B cell (primary cell): ENCODE results near the gene SNRPD3. TPM values are rescaled to one million over a fixed set of nuclear protein-coding genes. Genes with fewer than 3 reads are reported as not detected.
"Not testable (repeated sequence)": the region's sequence is repeated elsewhere in the genome, so short reads cannot be mapped to it uniquely, and the experiment has no call there.

Source experiments
- ATAC-seq: fragments of 200-7000 bp; cut with Tn5 transposase; one replicate; pipeline ENCODE4 v1.10.0; 2021; ENCODE audit warnings: low read depth, mild to moderate bottlenecking, moderate number of reproducible peaks, moderate library complexity
- CTCF ChIA-PET: fragments of 350-600 bp; sonication (Branson Sonifier 250); formaldehyde crosslinking; loops from one replicate; lab custom pipeline; 2021; ENCODE audit warnings: antibody characterized with exemption, inconsistent platforms; lab: Charles Lee
- POLR2A ChIA-PET: fragments of 350-600 bp; sonication (Branson Sonifier 250); formaldehyde crosslinking; loops from one replicate; lab custom pipeline; 2021; ENCODE audit warnings: antibody characterized with exemption; lab: Charles Lee
- DNase-seq: peaks from one replicate; pipeline ENCODE4 v3.0.0; 2013
- H2AFZ ChIP-seq: 2 replicates; pipeline ENCODE4 v1.6.1; 2012; ENCODE audit warnings: mild to moderate bottlenecking, low read depth, low read length; ENCODE audit not compliant: insufficient read depth, poor library complexity, severe bottlenecking
- H3K27ac ChIP-seq, 2 donors: 1 replicate in 1 of 2; 2 replicates in 1 of 2; pipeline ENCODE4 v1.5.1; 2012 to 2013; ENCODE audit warnings: low read length in 2 of 2, mild to moderate bottlenecking in 2 of 2, moderate library complexity in 1 of 2
- H3K27me3 ChIP-seq, 4 experiments: fragments of 200-600 bp in 1 of 4; sonication (generic) in 1 of 4; replicated peaks in 1 of 4; 1 replicate in 2 of 4; 2 replicates in 2 of 4; pipeline versions ENCODE4 v1.6.1 to v1.7.0; 2013 to 2016; ENCODE audit warnings: low read length in 3 of 4, mild to moderate bottlenecking in 2 of 4, mixed read lengths in 1 of 4, moderate library complexity in 1 of 4; ENCODE audit not compliant: insufficient read depth in 4 of 4, control insufficient read depth in 3 of 4; ENCODE audit errors: control extremely low read depth in 1 of 4
- H3K36me3 ChIP-seq, 2 experiments: replicated peaks in 1 of 2; 1 replicate in 1 of 2; 2 replicates in 1 of 2; pipeline versions ENCODE4 v1.6.1 to v1.7.1; 2013; ENCODE audit warnings: low read length in 1 of 2; ENCODE audit not compliant: insufficient read depth in 2 of 2, control insufficient read depth in 1 of 2; ENCODE audit errors: control extremely low read depth in 1 of 2, extremely low read depth in 1 of 2
- H3K4me1 ChIP-seq, 2 donors: fragments of 200-600 bp in 1 of 2; sonication (generic) in 1 of 2; 1 replicate in 1 of 2; 2 replicates in 1 of 2; pipeline versions ENCODE4 v1.5.1 to v1.6.1; 2013 to 2017; ENCODE audit warnings: low read length in 2 of 2; ENCODE audit not compliant: control insufficient read depth in 2 of 2, insufficient read depth in 2 of 2
- H3K4me2 ChIP-seq: replicated peaks from 2 replicates; pipeline ENCODE3; 2012; ENCODE audit warnings: mild to moderate bottlenecking, low read depth, low read length; ENCODE audit not compliant: poor library complexity, severe bottlenecking
- H3K4me3 ChIP-seq, 5 experiments: fragments of 200-600 bp in 1 of 5; sonication (generic) in 1 of 5; 1 replicate in 3 of 5; 2 replicates in 2 of 5; pipeline versions ENCODE4 v1.5.1 to v1.7.0; 2011 to 2016; ENCODE audit warnings: low read length in 4 of 5, mild to moderate bottlenecking in 4 of 5, low read depth in 2 of 5, control low read depth in 1 of 5, moderate library complexity in 1 of 5; ENCODE audit not compliant: insufficient read depth in 1 of 5; ENCODE audit errors: control extremely low read depth in 1 of 5, extremely low read depth in 1 of 5
- H3K79me2 ChIP-seq: fragments of 200-600 bp; sonication (generic); one replicate; pipeline ENCODE4 v1.6.0; 2016; ENCODE audit warnings: low read length; ENCODE audit not compliant: control insufficient read depth, insufficient read depth
- H3K9ac ChIP-seq: fragments of 200-600 bp; sonication (generic); 2 replicates; pipeline ENCODE4 v1.6.1; 2017; ENCODE audit warnings: mild to moderate bottlenecking, low read length, moderate library complexity
- H3K9me3 ChIP-seq, 3 donors: one replicate each; pipeline versions ENCODE4 v1.6.1 to v1.7.1; 2013; ENCODE audit warnings: low read length in 2 of 3; ENCODE audit not compliant: control insufficient read depth in 2 of 3, insufficient read depth in 1 of 3; ENCODE audit errors: control extremely low read depth in 1 of 3
- H4K20me1 ChIP-seq: 2 replicates; pipeline ENCODE4 v1.6.0; 2012; ENCODE audit warnings: mild to moderate bottlenecking, low read length; ENCODE audit not compliant: insufficient read depth, control insufficient read depth, poor library complexity, severe bottlenecking
- H3K27ac Mint-ChIP-seq: one replicate; pipeline ENCODE4 v1.8.0; 2021; ENCODE audit warnings: mixed read lengths
- H3K27me3 Mint-ChIP-seq: one replicate; pipeline ENCODE4 v1.8.0; 2021; ENCODE audit warnings: mixed read lengths
- H3K4me1 Mint-ChIP-seq: one replicate; pipeline ENCODE4 v1.8.0; 2021; ENCODE audit warnings: mixed read lengths
- H3K4me3 Mint-ChIP-seq: one replicate; pipeline ENCODE4 v1.8.0; 2021; ENCODE audit warnings: mixed read lengths
- H3K9me3 Mint-ChIP-seq: one replicate; pipeline ENCODE4 v1.8.0; 2022; ENCODE audit warnings: mixed read lengths; ENCODE audit not compliant: insufficient read depth
- CTCF ChIP-seq: fragments of 200-600 bp; IDR thresholded peaks from one replicate; pipeline ENCODE4 v1.8.0; 2022; ENCODE audit warnings: antibody characterized with exemption, mild to moderate bottlenecking
- EZH2 ChIP-seq: IDR thresholded peaks from 2 replicates; pipeline ENCODE4 v1.6.1; 2012; ENCODE audit warnings: borderline replicate concordance, low read depth, mild to moderate bottlenecking, moderate library complexity, low read length; ENCODE audit not compliant: insufficient read depth, poor library complexity, severe bottlenecking
- WGBS: methylation state at CpG from one replicate; pipeline ENCODE4 v1.1.5; 2013; ENCODE audit warnings: missing lambda C conversion rate; ENCODE audit not compliant: insufficient coverage; 5-methylcytosine and 5-hydroxymethylcytosine counted together
- intact Hi-C: fragments of 100-400 bp; cut with micrococcal nuclease; formaldehyde crosslinking; loops from one replicate; pipeline ENCODE4 v1.10.0; 2022
- polyA plus RNA-seq: library from polyadenylated mRNA; depleted of rRNA; stranded (reverse); fragments of >200 nt; gene quantifications from 2 replicates; pipeline ENCODE4 v1.2.3, GENCODE V29; 2012
- total RNA-seq, 2 donors: library from RNA; stranded (reverse); fragments of 120-200 nt in 1 of 2; gene quantifications; 1 replicate in 1 of 2; 2 replicates in 1 of 2; pipeline versions ENCODE4 v1.2.3 to v1.2.4, GENCODE V29; 2013 to 2022

SNRPD3 gene
- total and polyA plus RNA-seq, 2 donors (not counting 1 experiment from before 2014, with no cell fraction given), result 76.7 to 165 TPM

- TF ChIP-seq CTCF (no peak), EZH2 (no peak)
- H3K36me3 ChIP-seq, result peaks cover 7 to 61% of the 10 kb centered on the region in 2 experiments
- peaks cover 87% of the 10 kb centered on the region for H3K79me2 ChIP-seq
- peaks cover 67% of the 10 kb centered on the region for H3K4me1 Mint-ChIP-seq
- no peaks in the 10 kb centered on the region for H3K9me3 ChIP-seq
- ATAC-seq (no peak), DNase-seq (no peak)
- H3K27ac Mint-ChIP-seq, result peak overlapping the region; percentile 91
- H3K4me1 ChIP-seq, result peaks cover 41 to 55% of the 10 kb centered on the region in 2 donors
- intact Hi-C loops, result loop anchor here (10.0 kb wide), 2 partner anchors 746 to 1406 kb away; partner anchors contain the start of genes RAB36 and RSPH14
- no peaks in the 10 kb centered on the region for H3K27me3 Mint-ChIP-seq
- H3K9me3 Mint-ChIP-seq, result no peaks in the 10 kb centered on the region
- peak overlapping the region; percentile 41 for H3K9ac ChIP-seq
- H3K4me2 ChIP-seq, result peak overlapping the region; percentile 83
- H3K4me3 Mint-ChIP-seq, result peak overlapping the region; percentile 52
- peak overlapping the region in 1 of 5 experiments; percentile 16 for H3K4me3 ChIP-seq
- CTCF ChIA-PET, result interaction anchor here (0.7 to 2.6 kb wide), 3 partner anchors 24 to 133 kb away, joined by 3 to 8 read pairs (median 7); no protein-coding TSS in a partner anchor
- 57% methylated on average over 6 of the region's 6 CpGs for WGBS
- no peak overlapping the region for H2AFZ ChIP-seq
- peak overlapping the region; percentile 87 to 96 for H3K27ac ChIP-seq
- peaks cover 74% of the 10 kb centered on the region for H4K20me1 ChIP-seq
- POLR2A ChIA-PET, result interaction anchor here (0.5 to 0.7 kb wide), 2 partner anchors 10 kb away, joined by 3 to 7 read pairs; no protein-coding TSS in a partner anchor
- H3K27me3 ChIP-seq, result no peaks in the 10 kb centered on the region
Observed at GRCh38 chr22:24550902-24551435, 4.8 kb upstream of the SNRPD3 start.

- peak overlapping the region; percentile 96 for H3K27ac Mint-ChIP-seq
- not testable (repeated sequence) for H3K27me3 ChIP-seq, H2AFZ ChIP-seq, H3K9me3 ChIP-seq, H3K27me3 Mint-ChIP-seq, H3K9me3 Mint-ChIP-seq
- peak overlapping the region; percentile 75 to 99 (median 96) for H3K4me3 ChIP-seq
- ATAC-seq (peak; percentile 32), DNase-seq (peak; percentile 65)
- 38% methylated on average over 4 of the region's 10 CpGs for WGBS
- POLR2A ChIA-PET, result interaction anchor here (0.7 to 3.8 kb wide), 6 partner anchors 19 to 799 kb away, joined by 3 to 14 read pairs (median 4); partner anchors contain the start of gene ADORA2A
- H3K4me2 ChIP-seq, result peak overlapping the region; percentile 83
- intact Hi-C loops, result loop anchor here (10.0 kb wide), 2 partner anchors 748 to 1408 kb away; partner anchors contain the start of genes RAB36 and RSPH14
- CTCF ChIA-PET, result interaction anchor here (1.0 to 2.4 kb wide), 6 partner anchors 13 to 130 kb away, joined by 3 to 7 read pairs (median 4); no protein-coding TSS in a partner anchor
- H3K27ac ChIP-seq, result peak overlapping the region; percentile 87 to 96
- H3K4me1 Mint-ChIP-seq, result peaks cover 79% of the 10 kb centered on the region
- peaks cover 55 to 71% of the 10 kb centered on the region in 2 donors for H3K4me1 ChIP-seq
- H3K36me3 ChIP-seq, result peaks cover 5 to 50% of the 10 kb centered on the region in 2 experiments
- peak overlapping the region; percentile 97 for H3K9ac ChIP-seq
- H3K4me3 Mint-ChIP-seq, result peak overlapping the region; percentile 99
- H4K20me1 ChIP-seq, result peaks cover 69% of the 10 kb centered on the region
- peaks cover 87% of the 10 kb centered on the region for H3K79me2 ChIP-seq
Observed at GRCh38 chr22:24552503-24553286, 3.1 kb upstream of the SNRPD3 start.
